Liver (tissue), 9 donors: ENCODE results near the gene FSIP1. TPM values are rescaled to one million over a fixed set of nuclear protein-coding genes. Genes with fewer than 3 reads are reported as not detected.

Experiments used
- DNase-seq: peaks from one replicate; pipeline ENCODE4 v3.0.0-alpha.2; 2017; ENCODE audit warnings: low spot score
- H3K27ac ChIP-seq, 2 donors: one replicate each; pipeline ENCODE4 v1.7.0; 2013; ENCODE audit warnings: inconsistent platforms in 2 of 2, low read length in 2 of 2, control low read depth in 1 of 2, low read depth in 1 of 2, mild to moderate bottlenecking in 1 of 2
- H3K27me3 ChIP-seq, 4 donors: one replicate each; pipeline versions ENCODE4 v1.6.1 to v1.7.0; 2013; ENCODE audit warnings: low read length in 3 of 4, inconsistent platforms in 1 of 4, mild to moderate bottlenecking in 1 of 4, moderate library complexity in 1 of 4; ENCODE audit not compliant: control insufficient read depth in 4 of 4, insufficient read depth in 4 of 4
- H3K36me3 ChIP-seq, 4 donors: one replicate each; pipeline versions ENCODE4 v1.6.1 to v1.7.0; 2013; ENCODE audit warnings: low read length in 3 of 4, mild to moderate bottlenecking in 3 of 4, low read depth in 1 of 4, moderate library complexity in 1 of 4; ENCODE audit not compliant: control insufficient read depth in 4 of 4, insufficient read depth in 3 of 4
- H3K4me1 ChIP-seq, 4 donors: one replicate each; pipeline versions ENCODE4 v1.6.1 to v1.7.0; 2013; ENCODE audit warnings: low read length in 3 of 4, mild to moderate bottlenecking in 3 of 4, moderate library complexity in 1 of 4; ENCODE audit not compliant: control insufficient read depth in 4 of 4, insufficient read depth in 4 of 4
- H3K4me3 ChIP-seq, 3 donors: one replicate each; pipeline versions ENCODE4 v1.6.1 to v1.7.0; 2013; ENCODE audit warnings: low read length in 3 of 3, control low read depth in 1 of 3, low read depth in 1 of 3, mild to moderate bottlenecking in 1 of 3
- H3K9ac ChIP-seq, 2 donors: one replicate each; pipeline ENCODE4 v1.7.0; 2013; ENCODE audit warnings: low read length in 2 of 2, mild to moderate bottlenecking in 2 of 2, moderate library complexity in 2 of 2, control low read depth in 1 of 2, low read depth in 1 of 2
- H3K9me3 ChIP-seq, 4 donors: one replicate each; pipeline versions ENCODE4 v1.6.1 to v1.7.0; 2013; ENCODE audit warnings: low read length in 3 of 4; ENCODE audit not compliant: control insufficient read depth in 4 of 4
- EGR1 ChIP-seq, 2 donors: IDR thresholded peaks; 2 replicates each; pipeline ENCODE4 v1.6.1; 2016 to 2018; ENCODE audit warnings: antibody characterized with exemption in 2 of 2, low read depth in 2 of 2
- FOXA1 ChIP-seq: IDR thresholded peaks from 2 replicates; pipeline ENCODE4 v1.6.1; 2016; ENCODE audit warnings: antibody characterized with exemption
- FOXA2 ChIP-seq: IDR thresholded peaks from 2 replicates; pipeline ENCODE4 v1.6.1; 2016; ENCODE audit warnings: antibody characterized with exemption
- GABPA ChIP-seq, 2 donors: IDR thresholded peaks in 1 of 2; conservative IDR thresholded peaks in 1 of 2; 2 replicates each; pipeline ENCODE4 v1.6.1; 2016; ENCODE audit warnings: antibody characterized with exemption in 2 of 2, mild to moderate bottlenecking in 1 of 2, moderate library complexity in 1 of 2
- HNF4A ChIP-seq, 2 donors: conservative IDR thresholded peaks; 2 replicates each; pipeline ENCODE4 v1.6.1; 2016; ENCODE audit warnings: antibody characterized with exemption in 2 of 2, mild to moderate bottlenecking in 2 of 2
- HNF4G ChIP-seq: IDR thresholded peaks from 2 replicates; pipeline ENCODE4 v1.6.1; 2016; ENCODE audit warnings: antibody characterized with exemption
- JUND ChIP-seq, 2 donors: IDR thresholded peaks; 2 replicates each; pipeline ENCODE4 v1.6.1; 2016; ENCODE audit warnings: antibody characterized with exemption in 2 of 2
- NR2F2 ChIP-seq: IDR thresholded peaks from 2 replicates; pipeline ENCODE4 v1.6.1; 2016; ENCODE audit warnings: antibody characterized with exemption
- RAD21 ChIP-seq, 2 donors: IDR thresholded peaks; 2 replicates each; pipeline ENCODE4 v1.6.1; 2016; ENCODE audit warnings: antibody characterized with exemption in 2 of 2, mild to moderate bottlenecking in 2 of 2
- RXRA ChIP-seq, 2 donors: IDR thresholded peaks; 2 replicates each; pipeline ENCODE4 v1.6.1; 2017 to 2018; ENCODE audit warnings: antibody characterized with exemption in 2 of 2, mild to moderate bottlenecking in 1 of 2
- SP1 ChIP-seq: IDR thresholded peaks from 2 replicates; pipeline ENCODE4 v1.6.1; 2018; ENCODE audit warnings: antibody characterized with exemption, mild to moderate bottlenecking
- TAF1 ChIP-seq: conservative IDR thresholded peaks from 2 replicates; pipeline ENCODE4 v1.6.1; 2016; ENCODE audit warnings: antibody characterized with exemption, mild to moderate bottlenecking
- YY1 ChIP-seq: IDR thresholded peaks from 2 replicates; pipeline ENCODE4 v1.6.1; 2016; ENCODE audit warnings: antibody characterized with exemption, mild to moderate bottlenecking
- WGBS: extraction: QIAGEN DNeasy Blood & Tissue Kit; methylation state at CpG from one replicate; pipeline ENCODE4 v1.1.7; 2013; 5-methylcytosine and 5-hydroxymethylcytosine counted together
- polyA plus RNA-seq, 2 donors: library from polyadenylated mRNA; stranded (reverse) in 1 of 2; unstranded in 1 of 2; fragments of 200-250 nt in 1 of 2; fragments of >200 nt in 1 of 2; fragmentation: Nextera tagmentation in 1 of 2; extraction: Ambion mirVana in 1 of 2; gene quantifications; one replicate each; pipeline versions ENCODE4 v1.2.1 to v1.2.3, GENCODE V29; 2013 to 2015
- total RNA-seq, 2 donors: library from RNA; depleted of rRNA; stranded (reverse); fragments of >200 nt; gene quantifications; one replicate each; pipeline ENCODE4 v1.2.3, GENCODE V29; 2014
- TF ChIP-seq, protein P1 (sequence below): fragments of 150-350 bp; IDR thresholded peaks from 2 replicates; pipeline ENCODE4 v1.5.1; 2017; ENCODE audit warnings: improper control_type of control experiment, low read depth, low read length; ENCODE audit not compliant: missing input control
- TF ChIP-seq, protein P2 (sequence below): IDR thresholded peaks from 2 replicates; pipeline ENCODE4 v1.6.1; 2016; ENCODE audit warnings: antibody characterized with exemption
- TF ChIP-seq, protein P3 (sequence below): IDR thresholded peaks from 2 replicates; pipeline ENCODE4 v1.6.1; 2016; ENCODE audit warnings: antibody characterized with exemption
- TF ChIP-seq, protein P4 (sequence below): IDR thresholded peaks from 2 replicates; pipeline ENCODE4 v1.6.1; 2016; ENCODE audit warnings: antibody characterized with exemption, mild to moderate bottlenecking
- donor health status: healthy.
- donor health status: healthy.
- donor health status: healthy.
- donor health status: healthy.
- donor health status: healthy.

The FSIP1 gene
- total and polyA plus RNA-seq, 4 donors = 0.05 to 0.29 (median 0.13) TPM

DNA sequence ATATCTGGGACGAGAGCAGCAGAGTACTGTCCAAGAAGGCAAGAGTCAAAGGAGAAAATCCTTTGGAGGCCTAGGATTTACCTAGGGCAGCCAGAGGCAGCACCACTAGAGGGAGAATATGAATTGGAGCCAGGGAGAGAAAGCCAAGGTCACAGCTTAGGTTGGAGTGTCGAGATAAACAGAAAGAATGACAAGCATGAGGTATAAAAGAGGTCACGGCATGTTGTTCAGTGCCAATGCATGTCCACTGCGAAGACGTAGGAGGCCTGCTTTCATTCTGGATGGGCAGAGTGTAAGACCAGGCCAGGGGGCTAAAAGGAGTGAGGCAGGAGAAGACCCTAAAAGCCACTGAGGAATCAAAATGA, 154.5 kb downstream of the FSIP1 start:
- 74% methylated on average over 5 of the region's 5 CpGs for WGBS
- no peak overlapping the region for H3K9ac ChIP-seq
- H3K36me3 ChIP-seq = no peaks in the 10 kb centered on the region
- no peak overlapping the region for H3K4me3 ChIP-seq
- H3K4me1 ChIP-seq = peaks cover 0 to 7% (median 3%) of the 10 kb centered on the region in 4 donors
- no peak overlapping the region for H3K27ac ChIP-seq
- no peak for DNase-seq
- H3K27me3 ChIP-seq = no peaks in the 10 kb centered on the region
- H3K9me3 ChIP-seq = no peaks in the 10 kb centered on the region
- no peak for TF ChIP-seq HNF4G
- TF ChIP-seq, protein P1, sequence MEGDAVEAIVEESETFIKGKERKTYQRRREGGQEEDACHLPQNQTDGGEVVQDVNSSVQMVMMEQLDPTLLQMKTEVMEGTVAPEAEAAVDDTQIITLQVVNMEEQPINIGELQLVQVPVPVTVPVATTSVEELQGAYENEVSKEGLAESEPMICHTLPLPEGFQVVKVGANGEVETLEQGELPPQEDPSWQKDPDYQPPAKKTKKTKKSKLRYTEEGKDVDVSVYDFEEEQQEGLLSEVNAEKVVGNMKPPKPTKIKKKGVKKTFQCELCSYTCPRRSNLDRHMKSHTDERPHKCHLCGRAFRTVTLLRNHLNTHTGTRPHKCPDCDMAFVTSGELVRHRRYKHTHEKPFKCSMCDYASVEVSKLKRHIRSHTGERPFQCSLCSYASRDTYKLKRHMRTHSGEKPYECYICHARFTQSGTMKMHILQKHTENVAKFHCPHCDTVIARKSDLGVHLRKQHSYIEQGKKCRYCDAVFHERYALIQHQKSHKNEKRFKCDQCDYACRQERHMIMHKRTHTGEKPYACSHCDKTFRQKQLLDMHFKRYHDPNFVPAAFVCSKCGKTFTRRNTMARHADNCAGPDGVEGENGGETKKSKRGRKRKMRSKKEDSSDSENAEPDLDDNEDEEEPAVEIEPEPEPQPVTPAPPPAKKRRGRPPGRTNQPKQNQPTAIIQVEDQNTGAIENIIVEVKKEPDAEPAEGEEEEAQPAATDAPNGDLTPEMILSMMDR = peak; percentile 5

DNA sequence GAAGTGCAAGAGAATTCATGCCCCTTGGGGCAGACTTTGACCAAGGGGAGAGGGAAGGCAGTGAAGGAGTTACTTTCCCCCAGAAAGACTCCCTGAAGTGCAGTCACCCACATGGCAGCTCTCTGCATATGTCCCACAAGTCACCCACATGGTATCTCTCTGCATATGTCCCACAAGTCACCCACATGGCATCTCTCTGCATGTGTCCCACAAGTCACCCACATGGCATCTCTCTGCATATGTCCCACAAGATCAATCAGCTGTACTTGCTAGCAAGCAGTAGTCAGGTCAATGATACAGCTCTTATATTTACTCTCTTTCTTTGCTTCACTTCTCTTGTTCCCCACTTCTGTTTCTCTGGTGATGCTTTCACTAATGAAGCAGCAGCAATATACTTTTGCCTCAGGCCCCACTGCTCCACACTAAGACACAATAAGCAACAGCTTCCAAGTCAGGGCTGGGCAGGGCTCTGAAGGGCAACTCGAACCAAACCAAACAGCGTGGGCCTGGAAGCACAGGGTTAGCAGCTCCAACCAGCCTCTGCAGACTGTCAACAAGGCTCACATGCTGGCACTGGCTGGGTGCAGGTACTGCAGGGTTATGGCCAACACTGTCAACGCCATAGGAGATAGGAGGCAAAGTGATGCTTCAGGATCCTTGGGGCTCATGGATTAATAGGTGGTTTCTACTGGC, 155.0 kb downstream of the FSIP1 start:
- Histone ChIP-seq H3K4me3 (no peak overlapping the region), H3K36me3 (no peaks in the 10 kb centered on the region), H3K4me1 (peaks cover 0 to 7% (median 3%) of the 10 kb centered on the region in 4 donors), H3K27me3 (no peaks in the 10 kb centered on the region), H3K9me3 (no peaks in the 10 kb centered on the region), H3K9ac (no peak overlapping the region), H3K27ac (no peak overlapping the region)
- 94% methylated on average over 3 of the region's 3 CpGs for WGBS
- DNase-seq = no peak
- TF ChIP-seq EGR1 (IDR thresholded peaks at IDR 0.05; ENCODE audit: low read depth in 2 of 2) (no peak), GABPA (IDR thresholded peaks at IDR 0.05 in 1 of 2, conservative IDR thresholded peaks at IDR 0.05 in 1 of 2) (no peak), TAF1 (no peak), NR2F2 (no peak), RAD21 (IDR thresholded peaks at IDR 0.05) (no peak), JUND (IDR thresholded peaks at IDR 0.05) (no peak), FOXA2 (no peak), FOXA1 (no peak)
- TF ChIP-seq, protein P1 = no peak
- TF ChIP-seq, protein P2, sequence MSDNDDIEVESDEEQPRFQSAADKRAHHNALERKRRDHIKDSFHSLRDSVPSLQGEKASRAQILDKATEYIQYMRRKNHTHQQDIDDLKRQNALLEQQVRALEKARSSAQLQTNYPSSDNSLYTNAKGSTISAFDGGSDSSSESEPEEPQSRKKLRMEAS = no peak
- TF ChIP-seq, protein P3, sequence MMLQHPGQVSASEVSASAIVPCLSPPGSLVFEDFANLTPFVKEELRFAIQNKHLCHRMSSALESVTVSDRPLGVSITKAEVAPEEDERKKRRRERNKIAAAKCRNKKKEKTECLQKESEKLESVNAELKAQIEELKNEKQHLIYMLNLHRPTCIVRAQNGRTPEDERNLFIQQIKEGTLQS = no peak

DNA sequence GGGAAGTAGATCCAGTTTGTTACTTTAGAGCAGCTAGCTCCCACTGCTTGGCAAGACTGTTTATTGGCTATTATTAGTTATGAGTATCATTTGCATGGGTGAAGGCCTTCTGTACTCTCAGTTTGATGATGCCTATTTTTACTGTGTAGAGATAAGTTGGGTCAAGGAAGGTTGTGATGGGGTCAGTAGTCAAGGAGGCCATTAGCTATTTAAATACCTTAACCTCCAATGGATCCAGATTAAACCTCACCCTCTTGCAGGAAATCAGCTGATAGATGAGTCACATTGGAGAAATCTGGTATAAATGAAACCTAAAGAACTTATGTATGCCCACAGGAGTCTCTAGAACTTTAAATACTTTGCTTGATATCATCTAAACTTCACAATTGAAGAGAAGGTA, 156.8 kb downstream of the FSIP1 start:
- Histone ChIP-seq H3K4me3 (no peak overlapping the region), H3K36me3 (no peaks in the 10 kb centered on the region), H3K9ac (no peak overlapping the region), H3K4me1 (peaks cover 0 to 7% (median 3%) of the 10 kb centered on the region in 4 donors), H3K27me3 (no peaks in the 10 kb centered on the region), H3K27ac (no peak overlapping the region), H3K9me3 (no peaks in the 10 kb centered on the region)
- DNase-seq = no peak
- no peak for TF ChIP-seq HNF4G
- no peak for TF ChIP-seq GABPA (IDR thresholded peaks at IDR 0.05 in 1 of 2, conservative IDR thresholded peaks at IDR 0.05 in 1 of 2)
- TF ChIP-seq FOXA2 = no peak
- TF ChIP-seq RAD21 (IDR thresholded peaks at IDR 0.05) = no peak
- TF ChIP-seq FOXA1 = no peak
- TF ChIP-seq SP1 = no peak
- no peak for TF ChIP-seq TAF1
- TF ChIP-seq, protein P1 = no peak
- TF ChIP-seq HNF4A (conservative IDR thresholded peaks at IDR 0.05) = no peak
- no peak for TF ChIP-seq RXRA (IDR thresholded peaks at IDR 0.05)
- TF ChIP-seq, protein P4, sequence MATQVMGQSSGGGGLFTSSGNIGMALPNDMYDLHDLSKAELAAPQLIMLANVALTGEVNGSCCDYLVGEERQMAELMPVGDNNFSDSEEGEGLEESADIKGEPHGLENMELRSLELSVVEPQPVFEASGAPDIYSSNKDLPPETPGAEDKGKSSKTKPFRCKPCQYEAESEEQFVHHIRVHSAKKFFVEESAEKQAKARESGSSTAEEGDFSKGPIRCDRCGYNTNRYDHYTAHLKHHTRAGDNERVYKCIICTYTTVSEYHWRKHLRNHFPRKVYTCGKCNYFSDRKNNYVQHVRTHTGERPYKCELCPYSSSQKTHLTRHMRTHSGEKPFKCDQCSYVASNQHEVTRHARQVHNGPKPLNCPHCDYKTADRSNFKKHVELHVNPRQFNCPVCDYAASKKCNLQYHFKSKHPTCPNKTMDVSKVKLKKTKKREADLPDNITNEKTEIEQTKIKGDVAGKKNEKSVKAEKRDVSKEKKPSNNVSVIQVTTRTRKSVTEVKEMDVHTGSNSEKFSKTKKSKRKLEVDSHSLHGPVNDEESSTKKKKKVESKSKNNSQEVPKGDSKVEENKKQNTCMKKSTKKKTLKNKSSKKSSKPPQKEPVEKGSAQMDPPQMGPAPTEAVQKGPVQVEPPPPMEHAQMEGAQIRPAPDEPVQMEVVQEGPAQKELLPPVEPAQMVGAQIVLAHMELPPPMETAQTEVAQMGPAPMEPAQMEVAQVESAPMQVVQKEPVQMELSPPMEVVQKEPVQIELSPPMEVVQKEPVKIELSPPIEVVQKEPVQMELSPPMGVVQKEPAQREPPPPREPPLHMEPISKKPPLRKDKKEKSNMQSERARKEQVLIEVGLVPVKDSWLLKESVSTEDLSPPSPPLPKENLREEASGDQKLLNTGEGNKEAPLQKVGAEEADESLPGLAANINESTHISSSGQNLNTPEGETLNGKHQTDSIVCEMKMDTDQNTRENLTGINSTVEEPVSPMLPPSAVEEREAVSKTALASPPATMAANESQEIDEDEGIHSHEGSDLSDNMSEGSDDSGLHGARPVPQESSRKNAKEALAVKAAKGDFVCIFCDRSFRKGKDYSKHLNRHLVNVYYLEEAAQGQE = no peak
- TF ChIP-seq YY1 = no peak
- TF ChIP-seq NR2F2 = no peak
